SH-SY5Y (cell line): ENCODE data around the gene EMC9.

ENCODE experiments used
- GATA2 ChIP-seq: IDR thresholded peaks from 2 replicates; pipeline ENCODE4 v1.6.1; 2011; ENCODE audit warnings: mild to moderate bottlenecking, low read depth, low read length
- GATA3 ChIP-seq: IDR thresholded peaks from 2 replicates; pipeline ENCODE4 v1.6.1; 2011; ENCODE audit warnings: low read depth, mild to moderate bottlenecking, low read length, moderate library complexity

- peak; percentile 50 for TF ChIP-seq GATA2
- no peak for TF ChIP-seq GATA3
These were observed 31.5 kb upstream of the EMC9 start for GRCh38 chr14:24172871-24173281.
